Left cardiac atrium (tissue), 4 donors: ENCODE data around the gene SASH3. TPM values are rescaled to one million over a fixed set of nuclear protein-coding genes. Genes with fewer than 3 reads are reported as not detected.
A peak's percentile ranks its signal among the peaks of the same experiment; 100 is the strongest.

Source experiments
- ATAC-seq, 2 donors: fragments of 200-7000 bp; cut with Tn5 transposase; one replicate each; pipeline ENCODE4 v1.9.1; 2020; ENCODE audit warnings: mild to moderate bottlenecking in 2 of 2, moderate library complexity in 2 of 2
- DNase-seq: peaks from one replicate; pipeline ENCODE4 v3.0.0-alpha.2; 2020
- intact Hi-C, 2 donors: fragments of 100-400 bp; cut with DNase I; formaldehyde crosslinking; loops; one replicate each; pipeline versions ENCODE4 v1.14.1 to v1.15.1; 2022 to 2023
- total RNA-seq, 2 donors: library from RNA; stranded (reverse); fragmentation: NEBNext Ultra II Directional; extraction: Animal tissue kit (Norgen Biotek cat#: 25700); gene quantifications; one replicate each; pipeline ENCODE4 v1.2.1, GENCODE V29; 2021
- donor health status: DM: no; HTN: yes; CAD: no.
- donor health status: DM: no; HTN: yes; CAD: no; lungs with severe emphysema.
- donor health status: DM: yes; HTN: yes; CAD: no.
- donor health status: Dilated cardiomyopathy.

The SASH3 gene
- total RNA-seq, 2 donors from 2014 or later: 5.8 to 9.2 TPM

GRCh38 chrX:129755779-129756650 lies 23.7 kb upstream of the SASH3 start:
- intact Hi-C loops: no loop called here
- DNase-seq (no peak), ATAC-seq (no peak)

- DNase-seq: peak; percentile 47
- ATAC-seq: peak; percentile 68 to 80
- intact Hi-C loops: no loop called here
Measured at GRCh38 chrX:129759576-129760061, 20.1 kb upstream of the SASH3 start.

- no peak for DNase-seq
- ATAC-seq: peak in 1 of 2 donors; percentile 11
- intact Hi-C loops: no loop called here
Measured at GRCh38 chrX:129760155-129760554, 19.6 kb upstream of the SASH3 start.

GRCh38 chrX:129760981-129761380 lies 18.8 kb upstream of the SASH3 start:
- DNase-seq (no peak), ATAC-seq (no peak)
- intact Hi-C loops: no loop called here

- intact Hi-C loops: no loop called here
- ATAC-seq (no peak), DNase-seq (no peak)
Measured at GRCh38 chrX:129761596-129761995, 18.2 kb upstream of the SASH3 start.

GRCh38 chrX:129762448-129762847 lies 17.3 kb upstream of the SASH3 start:
- ATAC-seq (no peak), DNase-seq (no peak)
- intact Hi-C loops: no loop called here

GRCh38 chrX:129763666-129764065 lies 16.1 kb upstream of the SASH3 start:
- intact Hi-C loops: no loop called here
- DNase-seq: no peak
- ATAC-seq: no peak

- intact Hi-C loops: no loop called here
Measured at GRCh38 chrX:129768186-129768585, 11.6 kb upstream of the SASH3 start.

GRCh38 chrX:129768586-129769466 lies 10.9 kb upstream of the SASH3 start:
- ATAC-seq: no peak
- DNase-seq: no peak
- intact Hi-C loops: no loop called here

More at GRCh38 chrX:129768186-129768585, 11.6 kb upstream of the SASH3 start:
- ATAC-seq: no peak
- no peak for DNase-seq

GRCh38 chrX:129769467-129770154 lies 10.1 kb upstream of the SASH3 start:
- intact Hi-C loops: no loop called here
- ATAC-seq (peak in 1 of 2 donors; percentile 63), DNase-seq (no peak)

GRCh38 chrX:129771266-129771995 lies 8.3 kb upstream of the SASH3 start:
- intact Hi-C loops: no loop called here
- no peak for DNase-seq
- no peak for ATAC-seq

GRCh38 chrX:129772796-129773431 lies 6.8 kb upstream of the SASH3 start:
- intact Hi-C loops: no loop called here
- ATAC-seq: peak; percentile 50 to 81
- DNase-seq: peak; percentile 59

GRCh38 chrX:129773649-129774458 lies 5.9 kb upstream of the SASH3 start:
- intact Hi-C loops: no loop called here
- DNase-seq: no peak
- no peak for ATAC-seq

GRCh38 chrX:129777218-129778030 lies 2.3 kb upstream of the SASH3 start:
- peak; percentile 35 to 49 for ATAC-seq
- DNase-seq: peak; percentile 52
- intact Hi-C loops: no loop called here

GRCh38 chrX:129779086-129779672 lies 570 bp upstream of the SASH3 start:
- no peak for ATAC-seq
- no peak for DNase-seq
- intact Hi-C loops: no loop called here

GRCh38 chrX:129780441-129781105 lies 824 bp downstream of the SASH3 start:
- DNase-seq: peak; percentile 17
- intact Hi-C loops: no loop called here

More at GRCh38 chrX:129780441-129781105, 824 bp downstream of the SASH3 start:
- peak in 1 of 2 donors; percentile 22 for ATAC-seq
